Measurements from ENCODE around the gene LRRC7. TPM values are rescaled to one million over a fixed set of nuclear protein-coding genes. Genes with fewer than 3 reads are reported as not detected.

LRRC7 gene
- total RNA-seq, 1 experiment from 2014 or later, result 0.29 TPM

GRCh38 chr1:70134148-70134547 is 566.4 kb downstream of the LRRC7 start:
- no peak overlapping the region for H3K4me3 ChIP-seq
- H3K27me3 ChIP-seq (replicated peaks), result no peaks in the 10 kb centered on the region
- no peaks in the 10 kb centered on the region for H3K4me1 ChIP-seq (replicated peaks)
- DNase-seq (ENCODE audit: low read depth in 1 of 2, low spot score in 2 of 2), result no peak
- no peaks in the 10 kb centered on the region for H3K36me3 ChIP-seq
- H3K27ac ChIP-seq, result no peak overlapping the region
- no peaks in the 10 kb centered on the region for H3K9me3 ChIP-seq (replicated peaks)

GRCh38 chr1:70140343-70140742 is 572.6 kb downstream of the LRRC7 start:
- no peak overlapping the region for H3K4me3 ChIP-seq
- no peaks in the 10 kb centered on the region for H3K9me3 ChIP-seq (replicated peaks)
- no peaks in the 10 kb centered on the region for H3K4me1 ChIP-seq (replicated peaks)
- H3K27ac ChIP-seq, result no peak overlapping the region
- no peak for DNase-seq (ENCODE audit: low read depth in 1 of 2, low spot score in 2 of 2)
- no peaks in the 10 kb centered on the region for H3K27me3 ChIP-seq (replicated peaks)
- peaks cover 4% of the 10 kb centered on the region; the same call in 1 of the 2 replicates for H3K36me3 ChIP-seq

- no peaks in the 10 kb centered on the region for H3K27me3 ChIP-seq (replicated peaks)
- H3K9me3 ChIP-seq (replicated peaks), result no peaks in the 10 kb centered on the region
- peaks cover 7% of the 10 kb centered on the region; the same call in 1 of the 2 replicates for H3K36me3 ChIP-seq
- no peak for DNase-seq (ENCODE audit: low read depth in 1 of 2, low spot score in 2 of 2)
- H3K4me3 ChIP-seq, result no peak overlapping the region
- H3K27ac ChIP-seq, result no peak overlapping the region
- H3K4me1 ChIP-seq (replicated peaks), result no peaks in the 10 kb centered on the region
Measured at GRCh38 chr1:70140894-70141293, 573.2 kb downstream of the LRRC7 start.

- Histone ChIP-seq H3K36me3 (peaks cover 7% of the 10 kb centered on the region; the same call in 1 of the 2 replicates), H3K9me3 (replicated peaks) (no peaks in the 10 kb centered on the region), H3K4me3 (no peak overlapping the region), H3K4me1 (replicated peaks) (peaks cover 6% of the 10 kb centered on the region), H3K27ac (no peak overlapping the region), H3K27me3 (replicated peaks) (no peaks in the 10 kb centered on the region)
- no peak for DNase-seq (ENCODE audit: low read depth in 1 of 2, low spot score in 2 of 2)
Measured at GRCh38 chr1:70142075-70142474, 574.4 kb downstream of the LRRC7 start.

- Histone ChIP-seq H3K4me3 (no peak overlapping the region), H3K27ac (no peak overlapping the region), H3K27me3 (replicated peaks) (no peaks in the 10 kb centered on the region), H3K36me3 (peaks cover 7% of the 10 kb centered on the region; the same call in 1 of the 2 replicates), H3K4me1 (replicated peaks) (peaks cover 6% of the 10 kb centered on the region), H3K9me3 (replicated peaks) (no peaks in the 10 kb centered on the region)
- no peak for DNase-seq (ENCODE audit: low read depth in 1 of 2, low spot score in 2 of 2)
Measured at GRCh38 chr1:70143048-70143659, 575.4 kb downstream of the LRRC7 start.

- peaks cover 10% of the 10 kb centered on the region; the same call in 1 of the 2 replicates for H3K36me3 ChIP-seq
- peak in 1 of 2 experiments; percentile 8 for DNase-seq (ENCODE audit: low read depth in 1 of 2, low spot score in 2 of 2)
- no peak overlapping the region for H3K27ac ChIP-seq
- no peak overlapping the region for H3K4me3 ChIP-seq
- H3K4me1 ChIP-seq (replicated peaks), result peaks cover 6% of the 10 kb centered on the region
- no peaks in the 10 kb centered on the region for H3K9me3 ChIP-seq (replicated peaks)
- no peaks in the 10 kb centered on the region for H3K27me3 ChIP-seq (replicated peaks)
Measured at GRCh38 chr1:70146488-70146887, 578.8 kb downstream of the LRRC7 start.

GRCh38 chr1:70150444-70150843 is 582.7 kb downstream of the LRRC7 start:
- Histone ChIP-seq H3K4me1 (replicated peaks) (peaks cover 6% of the 10 kb centered on the region), H3K4me3 (no peak overlapping the region), H3K27ac (no peak overlapping the region), H3K36me3 (peaks cover 5% of the 10 kb centered on the region; the same call in 1 of the 2 replicates), H3K9me3 (replicated peaks) (no peaks in the 10 kb centered on the region), H3K27me3 (replicated peaks) (no peaks in the 10 kb centered on the region)
- DNase-seq (ENCODE audit: low read depth in 1 of 2, low spot score in 2 of 2), result no peak

- Histone ChIP-seq H3K4me3 (no peak overlapping the region), H3K36me3 (no peaks in the 10 kb centered on the region), H3K9me3 (replicated peaks) (no peaks in the 10 kb centered on the region), H3K27me3 (replicated peaks) (no peaks in the 10 kb centered on the region), H3K27ac (no peak overlapping the region), H3K4me1 (replicated peaks) (peaks cover 5% of the 10 kb centered on the region; the same call in 1 of the 2 replicates)
- no peak for DNase-seq (ENCODE audit: low read depth in 1 of 2, low spot score in 2 of 2)
Measured at GRCh38 chr1:70153739-70154138, 586.0 kb downstream of the LRRC7 start.

GRCh38 chr1:70156529-70157120 is 588.9 kb downstream of the LRRC7 start:
- peaks cover 5% of the 10 kb centered on the region; the same call in 1 of the 2 replicates for H3K4me1 ChIP-seq (replicated peaks)
- DNase-seq (ENCODE audit: low read depth in 1 of 2, low spot score in 2 of 2), result no peak
- no peaks in the 10 kb centered on the region for H3K27me3 ChIP-seq (replicated peaks)
- no peaks in the 10 kb centered on the region for H3K36me3 ChIP-seq
- H3K9me3 ChIP-seq (replicated peaks), result no peaks in the 10 kb centered on the region
- no peak overlapping the region for H3K27ac ChIP-seq
- no peak overlapping the region for H3K4me3 ChIP-seq

GRCh38 chr1:70164350-70164749 is 596.6 kb downstream of the LRRC7 start:
- H3K27ac ChIP-seq, result no peak overlapping the region
- H3K9me3 ChIP-seq (replicated peaks), result no peaks in the 10 kb centered on the region
- no peak overlapping the region for H3K4me3 ChIP-seq
- no peaks in the 10 kb centered on the region for H3K4me1 ChIP-seq (replicated peaks)
- peaks cover 7% of the 10 kb centered on the region for H3K36me3 ChIP-seq
- DNase-seq (ENCODE audit: low read depth in 1 of 2, low spot score in 2 of 2), result no peak
- no peaks in the 10 kb centered on the region for H3K27me3 ChIP-seq (replicated peaks)

GRCh38 chr1:70168283-70168682 is 600.6 kb downstream of the LRRC7 start:
- Histone ChIP-seq H3K27ac (no peak overlapping the region), H3K4me3 (no peak overlapping the region), H3K4me1 (replicated peaks) (no peaks in the 10 kb centered on the region), H3K9me3 (replicated peaks) (no peaks in the 10 kb centered on the region), H3K36me3 (peaks cover 4% of the 10 kb centered on the region), H3K27me3 (replicated peaks) (no peaks in the 10 kb centered on the region)
- no peak for DNase-seq (ENCODE audit: low read depth in 1 of 2, low spot score in 2 of 2)

- Histone ChIP-seq H3K4me1 (replicated peaks) (no peaks in the 10 kb centered on the region), H3K9me3 (replicated peaks) (no peaks in the 10 kb centered on the region), H3K36me3 (peaks cover 4% of the 10 kb centered on the region; the same call in 1 of the 2 replicates), H3K4me3 (no peak overlapping the region), H3K27ac (no peak overlapping the region), H3K27me3 (replicated peaks) (no peaks in the 10 kb centered on the region)
- no peak for DNase-seq (ENCODE audit: low read depth in 1 of 2, low spot score in 2 of 2)
Measured at GRCh38 chr1:70169018-70169839, 601.5 kb downstream of the LRRC7 start.

- H3K4me1 ChIP-seq (replicated peaks), result no peaks in the 10 kb centered on the region
- no peak for DNase-seq (ENCODE audit: low read depth in 1 of 2, low spot score in 2 of 2)
Measured at GRCh38 chr1:70171512-70171911, 603.8 kb downstream of the LRRC7 start.

More at GRCh38 chr1:70171512-70171911, 603.8 kb downstream of the LRRC7 start:
- H3K36me3 ChIP-seq, result no peaks in the 10 kb centered on the region
- no peaks in the 10 kb centered on the region for H3K9me3 ChIP-seq (replicated peaks)
- no peaks in the 10 kb centered on the region for H3K27me3 ChIP-seq (replicated peaks)
- no peak overlapping the region for H3K27ac ChIP-seq
- H3K4me3 ChIP-seq, result no peak overlapping the region
